Dermis blood vessel endothelial cell (primary cell): ENCODE measurements around the gene SMNDC1. TPM values are rescaled to one million over a fixed set of nuclear protein-coding genes. Genes with fewer than 3 reads are reported as not detected.
A peak's percentile ranks its signal among the peaks of the same experiment; 100 is the strongest.
"Not testable (repeated sequence)": the region's sequence is repeated elsewhere in the genome, so short reads cannot be mapped to it uniquely, and the experiment has no call there.

ENCODE experiments used
- DNase-seq: peaks from one replicate; pipeline ENCODE4 v3.0.0; 2010
- total RNA-seq: library from RNA; depleted of rRNA; stranded (reverse); fragments of >200 nt; gene quantifications from 2 replicates; pipeline ENCODE4 v1.2.3, GENCODE V29; 2014

The SMNDC1 gene
- total RNA-seq, 1 donor from 2014 or later = 11.9 TPM

- DNase-seq = peak; percentile 82
Observed at GRCh38 chr10:110279407-110279986, 25.2 kb downstream of the SMNDC1 start.

- DNase-seq = no peak
Observed at GRCh38 chr10:110278562-110279406, 25.9 kb downstream of the SMNDC1 start.

- no peak for DNase-seq
Observed at GRCh38 chr10:110277591-110277990, 27.1 kb downstream of the SMNDC1 start.

- no peak for DNase-seq
Observed at GRCh38 chr10:110276603-110277002, 28.1 kb downstream of the SMNDC1 start.

- DNase-seq = no peak
Observed at GRCh38 chr10:110275128-110275729, 29.5 kb downstream of the SMNDC1 start.

GRCh38 chr10:110274647-110275046 is 30.1 kb downstream of the SMNDC1 start:
- no peak for DNase-seq

- no peak for DNase-seq
Observed at GRCh38 chr10:110274072-110274627, 30.6 kb downstream of the SMNDC1 start.

GRCh38 chr10:110273474-110273873 is 31.2 kb downstream of the SMNDC1 start:
- no peak for DNase-seq

GRCh38 chr10:110272995-110273394 is 31.7 kb downstream of the SMNDC1 start:
- not testable (repeated sequence) for DNase-seq

GRCh38 chr10:110269374-110270318 is 35.1 kb downstream of the SMNDC1 start:
- no peak for DNase-seq

GRCh38 chr10:110268971-110269370 is 35.7 kb downstream of the SMNDC1 start:
- no peak for DNase-seq

GRCh38 chr10:110268442-110268841 is 36.3 kb downstream of the SMNDC1 start:
- no peak for DNase-seq

- DNase-seq = no peak
Observed at GRCh38 chr10:110267276-110267675, 37.4 kb downstream of the SMNDC1 start.

GRCh38 chr10:110265573-110266193 is 39.0 kb downstream of the SMNDC1 start:
- no peak for DNase-seq

- DNase-seq = no peak
Observed at GRCh38 chr10:110263164-110263563, 41.6 kb downstream of the SMNDC1 start.

GRCh38 chr10:110260746-110261477 is 43.8 kb downstream of the SMNDC1 start:
- DNase-seq = no peak

GRCh38 chr10:110259317-110259716 is 45.4 kb downstream of the SMNDC1 start:
- no peak for DNase-seq

GRCh38 chr10:110258542-110258941 is 46.2 kb downstream of the SMNDC1 start:
- no peak for DNase-seq

- DNase-seq = no peak
Observed at GRCh38 chr10:110254467-110254866, 50.3 kb downstream of the SMNDC1 start.

- no peak for DNase-seq
Observed at GRCh38 chr10:110252151-110252550, 52.6 kb downstream of the SMNDC1 start.

- not testable (repeated sequence) for DNase-seq
Observed at GRCh38 chr10:110251392-110251791, 53.3 kb downstream of the SMNDC1 start.
